ENCODE results near the gene SLITRK4. TPM values are rescaled to one million over a fixed set of nuclear protein-coding genes. Genes with fewer than 3 reads are reported as not detected.

Gene SLITRK4
- total RNA-seq, 2 donors from 2014 or later, result 0.73 to 0.85 TPM

Other genes starting within 250 kb of the SLITRK4 start
- not detected for gene SPANXN3, start 118.6 kb downstream of the SLITRK4 start, total RNA-seq
- gene SPANXN2, start 84.7 kb upstream of the SLITRK4 start, total RNA-seq, result not detected
- gene UBE2NL, start 248.0 kb upstream of the SLITRK4 start, total RNA-seq, result not detected